Heart right ventricle (tissue), 16 donors: ENCODE data around the gene TMEM150C. TPM values are rescaled to one million over a fixed set of nuclear protein-coding genes. Genes with fewer than 3 reads are reported as not detected.
A peak's percentile ranks its signal among the peaks of the same experiment; 100 is the strongest.

ENCODE experiments used
- ATAC-seq, 8 donors: fragments of 200-7000 bp; cut with Tn5 transposase; one replicate each; pipeline ENCODE4 v1.9.1; 2020; ENCODE audit warnings: mild to moderate bottlenecking in 8 of 8, moderate library complexity in 8 of 8, moderate number of reproducible peaks in 1 of 8
- DNase-seq, 2 donors: peaks; one replicate each; pipeline ENCODE4 v3.0.0-alpha.2; 2020
- H3K27ac ChIP-seq, 10 donors: fragments of 200-600 bp; sonication (generic) in 2 of 10; one replicate each; pipeline versions ENCODE4 v1.5.0 to v1.8.0; 2020 to 2022; ENCODE audit warnings: mild to moderate bottlenecking in 3 of 10
- H3K27me3 ChIP-seq, 7 donors: fragments of 200-600 bp; one replicate each; pipeline ENCODE4 v1.8.0; 2021 to 2022; ENCODE audit warnings: mild to moderate bottlenecking in 2 of 7
- H3K36me3 ChIP-seq, 9 donors: fragments of 200-600 bp; sonication (generic) in 1 of 9; one replicate each; pipeline versions ENCODE4 v1.5.0 to v1.8.0; 2020 to 2022; ENCODE audit warnings: mild to moderate bottlenecking in 2 of 9
- H3K4me1 ChIP-seq, 9 donors: fragments of 200-600 bp; sonication (generic) in 1 of 9; one replicate each; pipeline versions ENCODE4 v1.5.0 to v1.8.0; 2020 to 2022; ENCODE audit warnings: mild to moderate bottlenecking in 4 of 9
- H3K4me3 ChIP-seq, 10 donors: fragments of 200-600 bp; sonication (generic) in 2 of 10; one replicate each; pipeline versions ENCODE4 v1.5.0 to v1.8.0; 2020 to 2022; ENCODE audit warnings: mild to moderate bottlenecking in 7 of 10, moderate library complexity in 2 of 10
- H3K9me3 ChIP-seq, 11 donors: fragments of 200-600 bp in 10 of 11; sonication (generic) in 2 of 11; one replicate each; pipeline versions ENCODE4 v1.5.0 to v1.8.0; 2013 to 2022; ENCODE audit warnings: mild to moderate bottlenecking in 2 of 11, control low read depth in 1 of 11, moderate library complexity in 1 of 11
- WGBS, 2 donors: extraction: QIAGEN DNeasy Blood & Tissue Kit; methylation state at CpG; one replicate each; pipeline ENCODE4 v1.1.7; 2013; ENCODE audit warnings: inconsistent platforms in 1 of 2; 5-methylcytosine and 5-hydroxymethylcytosine counted together
- intact Hi-C, 10 donors: fragments of 100-400 bp; cut with DNase I; formaldehyde crosslinking; loops; one replicate each; pipeline versions ENCODE4 v1.11.1 to v1.14.2; 2022
- polyA plus RNA-seq, 2 donors: library from polyadenylated mRNA; stranded (reverse); fragments of 200-250 nt; gene quantifications; one replicate each; pipeline ENCODE4 v1.2.3, GENCODE V29; 2013
- total RNA-seq, 10 donors: library from RNA; stranded (reverse); fragmentation: NEBNext Ultra II Directional in 3 of 10; extraction: Animal tissue kit (Norgen Biotek cat#: 25700) in 3 of 10; gene quantifications; one replicate each; pipeline versions ENCODE4 v1.2.1 to v1.2.4, GENCODE V29; 2021 to 2023
- TF ChIP-seq, protein P1 (sequence below), 9 donors: fragments of 200-600 bp; sonication (generic) in 2 of 9; IDR thresholded peaks; one replicate each; pipeline versions ENCODE4 v1.5.0 to v1.8.0; 2021 to 2022; ENCODE audit warnings: antibody characterized with exemption in 9 of 9, mild to moderate bottlenecking in 5 of 9, moderate library complexity in 1 of 9
- donor health status: Arrhythmogenic right ventricular cardiomyopathy.
- donor health status: ischemic (EF 13 %, LVEDD 7.1; RV severe dilation, severe dysfunction).
- donor health status: healthy with polysubstance abuse.
- donor health status: DM: no; HTN: yes; CAD: no.
- donor health status: DM: no; HTN: no; CAD: no.
- donor health status: ischemic (EF 25% LVEDD 6.9; RV normal size, moderate dysfunction).
- donor health status: ischemic (EF 25% LVEDD 5.7; RV mildly dilated, moderate dysfunction).
- donor health status: healthy.
- donor health status: DM: yes; HTN: yes; CAD: no.
- donor health status: Ischemic cardiomyopathy.
- donor health status: ischemic (EF 35%, LVEDD 5.7; RV mildly dilated, moderate dysfunction).
- donor health status: nonischemic (EF 11% LVEDD 7.7; RV severe dilation, severe dysfunction).
- donor health status: DM: yes; HTN: yes; CAD: no.
- donor health status: PGD.
- donor health status: ischemic (EF 29% LVEDD 5.4; RV normal size, mild dysfunction).
- donor health status: nonischemic (EF 23%, LVEDD 6.1; RV moderate dilation, normal function).

TMEM150C gene
- total and polyA plus RNA-seq, 12 donors: 6.5 to 22.7 (median 12.6) TPM

DNA sequence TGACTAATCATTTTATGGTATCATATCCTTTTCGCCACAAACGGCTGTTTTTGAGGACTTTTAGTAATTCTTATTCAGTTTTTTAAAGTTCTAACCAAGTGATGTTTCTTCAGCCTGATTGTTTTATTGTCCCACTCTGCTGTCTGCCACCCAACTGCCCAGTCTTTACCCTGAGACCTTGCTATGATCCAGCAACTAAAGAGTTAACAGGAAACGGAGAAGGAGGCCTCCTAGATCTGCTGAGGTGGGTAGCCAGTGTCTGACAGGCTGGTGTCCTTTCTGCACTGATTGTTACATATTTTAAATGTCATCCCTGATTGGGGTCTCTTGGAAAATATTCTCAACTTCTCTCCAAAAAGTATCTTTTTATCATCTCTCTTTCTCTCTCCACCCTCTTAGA, 7.9 kb upstream of the TMEM150C start:
- Histone ChIP-seq H3K27me3 (no peaks in the 10 kb centered on the region), H3K9me3 (no peaks in the 10 kb centered on the region), H3K36me3 (no peaks in the 10 kb centered on the region), H3K27ac (no peak overlapping the region), H3K4me1 (no peaks in the 10 kb centered on the region), H3K4me3 (no peak overlapping the region)
- ATAC-seq (no peak), DNase-seq (no peak)
- 64 to 66% methylated on average over 3 of the region's 3 CpGs for WGBS, 2 donors
- TF ChIP-seq, protein P1, sequence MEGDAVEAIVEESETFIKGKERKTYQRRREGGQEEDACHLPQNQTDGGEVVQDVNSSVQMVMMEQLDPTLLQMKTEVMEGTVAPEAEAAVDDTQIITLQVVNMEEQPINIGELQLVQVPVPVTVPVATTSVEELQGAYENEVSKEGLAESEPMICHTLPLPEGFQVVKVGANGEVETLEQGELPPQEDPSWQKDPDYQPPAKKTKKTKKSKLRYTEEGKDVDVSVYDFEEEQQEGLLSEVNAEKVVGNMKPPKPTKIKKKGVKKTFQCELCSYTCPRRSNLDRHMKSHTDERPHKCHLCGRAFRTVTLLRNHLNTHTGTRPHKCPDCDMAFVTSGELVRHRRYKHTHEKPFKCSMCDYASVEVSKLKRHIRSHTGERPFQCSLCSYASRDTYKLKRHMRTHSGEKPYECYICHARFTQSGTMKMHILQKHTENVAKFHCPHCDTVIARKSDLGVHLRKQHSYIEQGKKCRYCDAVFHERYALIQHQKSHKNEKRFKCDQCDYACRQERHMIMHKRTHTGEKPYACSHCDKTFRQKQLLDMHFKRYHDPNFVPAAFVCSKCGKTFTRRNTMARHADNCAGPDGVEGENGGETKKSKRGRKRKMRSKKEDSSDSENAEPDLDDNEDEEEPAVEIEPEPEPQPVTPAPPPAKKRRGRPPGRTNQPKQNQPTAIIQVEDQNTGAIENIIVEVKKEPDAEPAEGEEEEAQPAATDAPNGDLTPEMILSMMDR (IDR thresholded peaks at IDR 0.05): no peak
- intact Hi-C loops: loop anchor here in 1 of 10 donors (10.0 kb wide), 1 partner anchor 105 kb away; no protein-coding TSS in a partner anchor

DNA sequence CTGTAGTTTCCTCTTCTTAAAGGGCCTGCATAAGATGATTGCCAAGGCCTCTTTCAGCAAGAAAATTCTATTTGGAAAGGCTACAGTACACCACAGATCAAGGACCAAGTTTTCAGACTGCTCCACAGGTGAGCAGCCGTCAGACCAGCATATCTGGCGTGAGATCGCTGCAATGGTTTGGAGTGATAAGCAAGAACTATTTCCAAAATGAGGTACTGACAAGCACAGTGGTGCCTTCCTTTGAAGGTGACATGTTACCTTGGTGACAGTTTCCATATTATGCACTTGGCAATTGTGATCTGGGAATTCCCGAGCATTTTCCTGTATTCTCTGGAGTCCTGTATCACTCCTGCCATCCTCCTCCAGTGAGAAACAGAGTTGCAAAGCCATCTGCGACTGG, 7.3 kb upstream of the TMEM150C start:
- Histone ChIP-seq H3K36me3 (no peaks in the 10 kb centered on the region), H3K27me3 (no peaks in the 10 kb centered on the region), H3K27ac (no peak overlapping the region), H3K4me1 (no peaks in the 10 kb centered on the region), H3K9me3 (no peaks in the 10 kb centered on the region), H3K4me3 (no peak overlapping the region)
- 87 to 88% methylated on average over 5 of the region's 5 CpGs for WGBS, 2 donors
- no peak for DNase-seq
- TF ChIP-seq, protein P1 (IDR thresholded peaks at IDR 0.05): no peak
- ATAC-seq: no peak
- intact Hi-C loops: loop anchor here in 1 of 10 donors (10.0 kb wide), 1 partner anchor 104 kb away; no protein-coding TSS in a partner anchor

DNA sequence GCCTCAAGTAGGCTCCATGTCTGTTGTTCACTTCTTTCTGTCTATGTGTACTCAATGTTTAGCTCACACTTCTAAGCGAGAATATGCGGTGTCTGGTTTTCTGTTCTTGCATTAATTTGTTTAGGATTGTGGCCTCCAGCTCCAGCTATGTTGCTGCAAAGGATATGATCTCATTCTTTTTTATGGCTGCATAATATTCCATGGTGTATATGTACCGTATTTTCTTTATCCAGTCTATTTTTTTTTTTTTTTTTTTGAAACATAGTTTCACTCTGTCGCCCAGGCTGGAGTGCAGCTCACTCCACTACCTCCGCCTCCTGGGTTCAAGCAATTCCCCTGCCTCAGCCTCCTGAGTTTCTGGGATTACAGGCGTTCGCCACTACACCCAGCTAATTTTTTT, 5.7 kb upstream of the TMEM150C start:
- H3K27ac ChIP-seq: no peak overlapping the region
- no peak for ATAC-seq
- TF ChIP-seq, protein P1 (IDR thresholded peaks at IDR 0.05): no peak
- no peaks in the 10 kb centered on the region for H3K36me3 ChIP-seq
- WGBS, 2 donors: 96 to 97% methylated on average over 7 of the region's 7 CpGs
- H3K27me3 ChIP-seq: peaks cover 0 to 9% (median 0%) of the 10 kb centered on the region in 7 donors
- intact Hi-C loops: loop anchor here in 1 of 10 donors (10.0 kb wide), 1 partner anchor 103 kb away; no protein-coding TSS in a partner anchor
- DNase-seq: no peak
- no peak overlapping the region for H3K4me3 ChIP-seq
- H3K4me1 ChIP-seq: peaks cover 0 to under 1% (median under 1%) of the 10 kb centered on the region in 9 donors
- H3K9me3 ChIP-seq: no peaks in the 10 kb centered on the region

DNA sequence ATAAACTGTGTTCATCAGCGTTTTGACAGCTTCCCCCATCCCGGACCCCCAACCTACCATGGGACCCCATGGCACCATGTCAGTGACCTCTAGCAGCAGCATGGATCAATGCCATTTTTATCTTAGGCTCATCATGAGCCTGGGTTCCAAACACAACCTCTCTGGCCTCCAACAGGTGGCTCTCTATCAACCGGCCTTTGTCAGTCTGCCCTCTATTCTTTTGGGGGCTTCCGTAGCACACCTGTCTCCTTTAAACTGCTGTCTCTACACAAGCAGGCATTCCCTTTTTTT, 721 bp upstream of the TMEM150C start:
- ATAC-seq (no peak), DNase-seq (peak in 1 of 2 donors; percentile 5)
- TF ChIP-seq, protein P1 (IDR thresholded peaks at IDR 0.05): no peak
- Histone ChIP-seq H3K4me3 (peak overlapping the region in 7 of 10 donors; percentile 62 to 81 (median 71)), H3K27me3 (peaks cover 0 to 41% (median 0%) of the 10 kb centered on the region in 7 donors), H3K9me3 (no peaks in the 10 kb centered on the region), H3K27ac (peak overlapping the region in 5 of 10 donors; percentile 73 to 85 (median 78)), H3K4me1 (peaks cover 0 to 26% (median 11%) of the 10 kb centered on the region in 9 donors), H3K36me3 (no peaks in the 10 kb centered on the region)
- 67 to 75% methylated on average over 4 of the region's 4 CpGs for WGBS, 2 donors
- intact Hi-C loops: loop anchor here in 1 of 10 donors (2.0 to 10.0 kb wide), 2 partner anchors 62 to 98 kb away; no protein-coding TSS in a partner anchor
